GM23338 (cell line): Measurements from ENCODE around the gene POLR2B. TPM values are rescaled to one million over a fixed set of nuclear protein-coding genes. Genes with fewer than 3 reads are reported as not detected.

Experiments used
- ATAC-seq: fragments of 200-7000 bp; cut with Tn5 transposase; 3 replicates; pipeline ENCODE4 v1.9.1; 2020
- DNase-seq: peaks from one replicate; pipeline ENCODE4 v3.0.0-alpha.2; 2015; ENCODE audit warnings: low spot score
- H2AFZ ChIP-seq: fragments of 200-600 bp; sonication (generic); 2 replicates; pipeline ENCODE4 v1.8.0; 2016; ENCODE audit warnings: antibody characterized with exemption, mild to moderate bottlenecking, moderate library complexity
- H3F3A ChIP-seq: fragments of 200-600 bp; sonication (generic); replicated peaks from 2 replicates; pipeline ENCODE4 v1.8.0; 2017; ENCODE audit warnings: antibody characterized with exemption, mixed run types, low read depth
- H3K27ac ChIP-seq: fragments of 200-600 bp; sonication (generic); 2 replicates; pipeline ENCODE4 v1.6.1; 2016; ENCODE audit warnings: low read depth
- H3K27me3 ChIP-seq: fragments of 200-600 bp; sonication (generic); 2 replicates; pipeline ENCODE4 v1.8.0; 2016; ENCODE audit warnings: mild to moderate bottlenecking, mixed run types, moderate library complexity; ENCODE audit not compliant: insufficient read depth
- H3K36me3 ChIP-seq: fragments of 200-600 bp; sonication (generic); 2 replicates; pipeline ENCODE4 v1.8.0; 2016; ENCODE audit warnings: mild to moderate bottlenecking; ENCODE audit not compliant: insufficient read depth
- H3K4me1 ChIP-seq: fragments of 200-600 bp; sonication (generic); 2 replicates; pipeline ENCODE4 v1.8.0; 2016; ENCODE audit warnings: mild to moderate bottlenecking, moderate library complexity; ENCODE audit not compliant: insufficient read depth
- H3K4me2 ChIP-seq: fragments of 200-600 bp; sonication (generic); 2 replicates; pipeline ENCODE4 v1.7.1; 2017; ENCODE audit warnings: mixed run types
- H3K4me3 ChIP-seq: fragments of 200-600 bp; sonication (generic); 2 replicates; pipeline ENCODE4 v1.6.1; 2016; ENCODE audit warnings: mixed run types
- H3K79me2 ChIP-seq: fragments of 200-600 bp; sonication (generic); replicated peaks from 2 replicates; pipeline ENCODE4 v1.8.0; 2017; ENCODE audit warnings: mild to moderate bottlenecking; ENCODE audit not compliant: insufficient read depth
- H3K9me2 ChIP-seq: fragments of 200-600 bp; sonication (generic); 2 replicates; pipeline ENCODE4 v1.8.0; 2017; ENCODE audit not compliant: insufficient read depth
- H4K20me1 ChIP-seq: fragments of 200-600 bp; sonication (generic); replicated peaks from 2 replicates; pipeline ENCODE4 v1.8.0; 2017; ENCODE audit warnings: mild to moderate bottlenecking; ENCODE audit not compliant: insufficient read depth
- H3K27ac Mint-ChIP-seq: 2 replicates; pipeline ENCODE4 v1.8.0; 2020; ENCODE audit warnings: inconsistent platforms, mild to moderate bottlenecking, moderate library complexity, mixed read lengths
- H3K27me3 Mint-ChIP-seq: 3 replicates; pipeline ENCODE4 v1.8.0; 2022; ENCODE audit warnings: low read depth, mild to moderate bottlenecking, moderate library complexity, mixed read lengths, inconsistent platforms; ENCODE audit not compliant: insufficient read depth, poor library complexity
- H3K36me3 Mint-ChIP-seq: 3 replicates; pipeline ENCODE4 v1.8.0; 2021; ENCODE audit warnings: low read depth, mild to moderate bottlenecking, inconsistent platforms, moderate library complexity, mixed read lengths
- H3K4me1 Mint-ChIP-seq: 3 replicates; pipeline ENCODE4 v1.8.0; 2020; ENCODE audit warnings: mild to moderate bottlenecking, inconsistent platforms, mixed read lengths
- H3K4me3 Mint-ChIP-seq: 3 replicates; pipeline ENCODE4 v1.8.0; 2021; ENCODE audit warnings: moderate library complexity, mild to moderate bottlenecking, inconsistent platforms, mixed read lengths
- H3K9me3 Mint-ChIP-seq: 3 replicates; pipeline ENCODE4 v1.8.0; 2020; ENCODE audit warnings: moderate library complexity, mild to moderate bottlenecking, inconsistent platforms, mixed read lengths
- CREB1 ChIP-seq: fragments of 250-450 bp; sonication (Bioruptor Pico); IDR thresholded peaks from 2 replicates; pipeline ENCODE4 v1.5.0; 2020; ENCODE audit warnings: low read depth, mild to moderate bottlenecking, moderate library complexity
- EZH2 ChIP-seq: fragments of 200-600 bp; sonication (generic); IDR thresholded peaks from one replicate; pipeline ENCODE4 v1.8.0; 2017; ENCODE audit warnings: antibody characterized with exemption, mild to moderate bottlenecking, low read depth; ENCODE audit not compliant: unreplicated experiment
- EZH2phosphoT487 ChIP-seq: fragments of 200-600 bp; sonication (generic); IDR thresholded peaks from one replicate; pipeline ENCODE4 v1.8.1; 2018; ENCODE audit warnings: antibody characterized with exemption; ENCODE audit not compliant: unreplicated experiment
- NANOG ChIP-seq: IDR thresholded peaks from 2 replicates; pipeline ENCODE4 v1.6.1; 2016; ENCODE audit warnings: antibody characterized with exemption, borderline replicate concordance
- ZNF114 ChIP-seq: fragments of 250-450 bp; sonication (Bioruptor Pico); IDR thresholded peaks from 2 replicates; pipeline ENCODE4 v1.5.0; 2020; ENCODE audit warnings: mild to moderate bottlenecking, moderate library complexity
- ZNF331 ChIP-seq: fragments of 250-450 bp; sonication (Bioruptor Pico); IDR thresholded peaks from 2 replicates; pipeline ENCODE4 v1.5.0; 2020; ENCODE audit warnings: low read depth, mild to moderate bottlenecking, moderate library complexity
- polyA plus RNA-seq: library from polyadenylated mRNA; unstranded; fragments of >200 nt; fragmentation: Nextera tagmentation; extraction: Ambion mirVana; gene quantifications from 2 replicates; pipeline ENCODE4 v1.2.1, GENCODE V29; 2016
- total RNA-seq: library from RNA; depleted of rRNA; stranded (reverse); fragments of >200 nt; shearing (Covaris generic); gene quantifications from 2 replicates; pipeline ENCODE4 v1.2.3, GENCODE V29; 2014
- TF ChIP-seq, protein P1 (sequence below), 2 experiments: fragments of 200-600 bp in 1 of 2; sonication (generic) in 1 of 2; conservative IDR thresholded peaks; 2 replicates each; pipeline versions ENCODE4 v1.5.1 to v1.6.1; 2016 to 2017; ENCODE audit warnings: antibody characterized with exemption in 2 of 2, low read depth in 2 of 2, mild to moderate bottlenecking in 2 of 2, moderate library complexity in 1 of 2
- TF ChIP-seq, protein P2 (sequence below): IDR thresholded peaks from one replicate; pipeline ENCODE4 v1.6.1; 2018; ENCODE audit warnings: antibody characterized with exemption; ENCODE audit not compliant: unreplicated experiment
- TF ChIP-seq, protein P3 (sequence below): fragments of 250-450 bp; sonication (Bioruptor Pico); IDR thresholded peaks from 2 replicates; pipeline ENCODE4 v1.5.0; 2020; ENCODE audit warnings: mild to moderate bottlenecking, moderate library complexity

The POLR2B gene
- total and polyA plus RNA-seq, 2 experiments from 2014 or later, result 56.5 to 165 TPM

DNA sequence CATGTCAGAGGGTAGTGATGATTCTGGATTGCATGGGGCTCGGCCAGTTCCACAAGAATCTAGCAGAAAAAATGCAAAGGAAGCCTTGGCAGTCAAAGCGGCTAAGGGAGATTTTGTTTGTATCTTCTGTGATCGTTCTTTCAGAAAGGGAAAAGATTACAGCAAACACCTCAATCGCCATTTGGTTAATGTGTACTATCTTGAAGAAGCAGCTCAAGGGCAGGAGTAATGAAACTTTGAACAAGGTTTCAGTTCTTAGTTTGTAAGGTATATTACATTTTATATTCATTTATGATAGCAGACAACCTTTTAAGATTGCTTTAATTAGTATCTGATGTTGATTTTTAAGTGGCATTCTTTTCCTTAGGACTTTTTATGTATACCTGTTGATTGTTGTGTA, 46.8 kb upstream of the POLR2B start (continued):
- TF ChIP-seq, protein P1, sequence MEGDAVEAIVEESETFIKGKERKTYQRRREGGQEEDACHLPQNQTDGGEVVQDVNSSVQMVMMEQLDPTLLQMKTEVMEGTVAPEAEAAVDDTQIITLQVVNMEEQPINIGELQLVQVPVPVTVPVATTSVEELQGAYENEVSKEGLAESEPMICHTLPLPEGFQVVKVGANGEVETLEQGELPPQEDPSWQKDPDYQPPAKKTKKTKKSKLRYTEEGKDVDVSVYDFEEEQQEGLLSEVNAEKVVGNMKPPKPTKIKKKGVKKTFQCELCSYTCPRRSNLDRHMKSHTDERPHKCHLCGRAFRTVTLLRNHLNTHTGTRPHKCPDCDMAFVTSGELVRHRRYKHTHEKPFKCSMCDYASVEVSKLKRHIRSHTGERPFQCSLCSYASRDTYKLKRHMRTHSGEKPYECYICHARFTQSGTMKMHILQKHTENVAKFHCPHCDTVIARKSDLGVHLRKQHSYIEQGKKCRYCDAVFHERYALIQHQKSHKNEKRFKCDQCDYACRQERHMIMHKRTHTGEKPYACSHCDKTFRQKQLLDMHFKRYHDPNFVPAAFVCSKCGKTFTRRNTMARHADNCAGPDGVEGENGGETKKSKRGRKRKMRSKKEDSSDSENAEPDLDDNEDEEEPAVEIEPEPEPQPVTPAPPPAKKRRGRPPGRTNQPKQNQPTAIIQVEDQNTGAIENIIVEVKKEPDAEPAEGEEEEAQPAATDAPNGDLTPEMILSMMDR (conservative IDR thresholded peaks at IDR 0.05; ENCODE audit: low read depth in 2 of 2), result no peak
- TF ChIP-seq CREB1 (CRISPR knock-in tag) (no peak), ZNF331 (CRISPR knock-in tag) (no peak), ZNF114 (CRISPR knock-in tag) (no peak), NANOG (no peak)
- TF ChIP-seq, protein P2, sequence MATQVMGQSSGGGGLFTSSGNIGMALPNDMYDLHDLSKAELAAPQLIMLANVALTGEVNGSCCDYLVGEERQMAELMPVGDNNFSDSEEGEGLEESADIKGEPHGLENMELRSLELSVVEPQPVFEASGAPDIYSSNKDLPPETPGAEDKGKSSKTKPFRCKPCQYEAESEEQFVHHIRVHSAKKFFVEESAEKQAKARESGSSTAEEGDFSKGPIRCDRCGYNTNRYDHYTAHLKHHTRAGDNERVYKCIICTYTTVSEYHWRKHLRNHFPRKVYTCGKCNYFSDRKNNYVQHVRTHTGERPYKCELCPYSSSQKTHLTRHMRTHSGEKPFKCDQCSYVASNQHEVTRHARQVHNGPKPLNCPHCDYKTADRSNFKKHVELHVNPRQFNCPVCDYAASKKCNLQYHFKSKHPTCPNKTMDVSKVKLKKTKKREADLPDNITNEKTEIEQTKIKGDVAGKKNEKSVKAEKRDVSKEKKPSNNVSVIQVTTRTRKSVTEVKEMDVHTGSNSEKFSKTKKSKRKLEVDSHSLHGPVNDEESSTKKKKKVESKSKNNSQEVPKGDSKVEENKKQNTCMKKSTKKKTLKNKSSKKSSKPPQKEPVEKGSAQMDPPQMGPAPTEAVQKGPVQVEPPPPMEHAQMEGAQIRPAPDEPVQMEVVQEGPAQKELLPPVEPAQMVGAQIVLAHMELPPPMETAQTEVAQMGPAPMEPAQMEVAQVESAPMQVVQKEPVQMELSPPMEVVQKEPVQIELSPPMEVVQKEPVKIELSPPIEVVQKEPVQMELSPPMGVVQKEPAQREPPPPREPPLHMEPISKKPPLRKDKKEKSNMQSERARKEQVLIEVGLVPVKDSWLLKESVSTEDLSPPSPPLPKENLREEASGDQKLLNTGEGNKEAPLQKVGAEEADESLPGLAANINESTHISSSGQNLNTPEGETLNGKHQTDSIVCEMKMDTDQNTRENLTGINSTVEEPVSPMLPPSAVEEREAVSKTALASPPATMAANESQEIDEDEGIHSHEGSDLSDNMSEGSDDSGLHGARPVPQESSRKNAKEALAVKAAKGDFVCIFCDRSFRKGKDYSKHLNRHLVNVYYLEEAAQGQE, result no peak

DNA sequence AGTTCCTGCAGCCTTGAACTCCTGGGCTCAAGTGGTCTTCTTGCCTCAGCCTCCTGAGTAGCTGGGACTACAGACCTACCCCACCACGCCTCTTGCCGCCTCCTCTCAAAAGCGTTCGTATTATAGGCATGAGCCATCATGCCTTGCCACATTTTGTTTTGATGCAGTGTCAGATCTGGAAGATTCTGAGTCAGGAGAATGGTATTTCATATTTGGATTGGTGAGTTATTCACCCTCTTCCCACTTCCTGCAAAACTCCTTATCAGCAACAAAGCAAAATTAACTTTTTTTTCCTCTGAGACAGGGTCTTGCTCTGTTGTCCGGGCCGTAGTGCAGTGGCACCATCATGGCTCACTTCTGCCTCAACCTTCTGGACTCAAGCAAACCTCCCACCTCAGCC, 41.4 kb upstream of the POLR2B start:
- H3K27me3 Mint-ChIP-seq, result no peaks in the 10 kb centered on the region
- no peak overlapping the region for H3K4me3 Mint-ChIP-seq

More for the DNA sequence above, 41.4 kb upstream of the POLR2B start:
- no peak for ATAC-seq
- Histone ChIP-seq H3F3A (no peaks in the 10 kb centered on the region), H3K27ac (no peak overlapping the region), H3K4me2 (no peak overlapping the region), H3K27me3 (no peaks in the 10 kb centered on the region), H3K79me2 (peaks cover 10% of the 10 kb centered on the region), H3K4me1 (no peaks in the 10 kb centered on the region), H3K36me3 (no peaks in the 10 kb centered on the region), H3K9me2 (no peaks in the 10 kb centered on the region), H4K20me1 (peaks cover 6% of the 10 kb centered on the region; the same call in 1 of the 2 replicates), H3K4me3 (no peak overlapping the region), H2AFZ (no peak overlapping the region)
- Mint-ChIP-seq H3K4me1 (no peaks in the 10 kb centered on the region), H3K27ac (no peak overlapping the region), H3K36me3 (peaks cover 8% of the 10 kb centered on the region), H3K9me3 (no peaks in the 10 kb centered on the region)
- no peak for DNase-seq
- TF ChIP-seq EZH2phosphoT487, result no peak
- no peak for TF ChIP-seq EZH2
- TF ChIP-seq, protein P3, sequence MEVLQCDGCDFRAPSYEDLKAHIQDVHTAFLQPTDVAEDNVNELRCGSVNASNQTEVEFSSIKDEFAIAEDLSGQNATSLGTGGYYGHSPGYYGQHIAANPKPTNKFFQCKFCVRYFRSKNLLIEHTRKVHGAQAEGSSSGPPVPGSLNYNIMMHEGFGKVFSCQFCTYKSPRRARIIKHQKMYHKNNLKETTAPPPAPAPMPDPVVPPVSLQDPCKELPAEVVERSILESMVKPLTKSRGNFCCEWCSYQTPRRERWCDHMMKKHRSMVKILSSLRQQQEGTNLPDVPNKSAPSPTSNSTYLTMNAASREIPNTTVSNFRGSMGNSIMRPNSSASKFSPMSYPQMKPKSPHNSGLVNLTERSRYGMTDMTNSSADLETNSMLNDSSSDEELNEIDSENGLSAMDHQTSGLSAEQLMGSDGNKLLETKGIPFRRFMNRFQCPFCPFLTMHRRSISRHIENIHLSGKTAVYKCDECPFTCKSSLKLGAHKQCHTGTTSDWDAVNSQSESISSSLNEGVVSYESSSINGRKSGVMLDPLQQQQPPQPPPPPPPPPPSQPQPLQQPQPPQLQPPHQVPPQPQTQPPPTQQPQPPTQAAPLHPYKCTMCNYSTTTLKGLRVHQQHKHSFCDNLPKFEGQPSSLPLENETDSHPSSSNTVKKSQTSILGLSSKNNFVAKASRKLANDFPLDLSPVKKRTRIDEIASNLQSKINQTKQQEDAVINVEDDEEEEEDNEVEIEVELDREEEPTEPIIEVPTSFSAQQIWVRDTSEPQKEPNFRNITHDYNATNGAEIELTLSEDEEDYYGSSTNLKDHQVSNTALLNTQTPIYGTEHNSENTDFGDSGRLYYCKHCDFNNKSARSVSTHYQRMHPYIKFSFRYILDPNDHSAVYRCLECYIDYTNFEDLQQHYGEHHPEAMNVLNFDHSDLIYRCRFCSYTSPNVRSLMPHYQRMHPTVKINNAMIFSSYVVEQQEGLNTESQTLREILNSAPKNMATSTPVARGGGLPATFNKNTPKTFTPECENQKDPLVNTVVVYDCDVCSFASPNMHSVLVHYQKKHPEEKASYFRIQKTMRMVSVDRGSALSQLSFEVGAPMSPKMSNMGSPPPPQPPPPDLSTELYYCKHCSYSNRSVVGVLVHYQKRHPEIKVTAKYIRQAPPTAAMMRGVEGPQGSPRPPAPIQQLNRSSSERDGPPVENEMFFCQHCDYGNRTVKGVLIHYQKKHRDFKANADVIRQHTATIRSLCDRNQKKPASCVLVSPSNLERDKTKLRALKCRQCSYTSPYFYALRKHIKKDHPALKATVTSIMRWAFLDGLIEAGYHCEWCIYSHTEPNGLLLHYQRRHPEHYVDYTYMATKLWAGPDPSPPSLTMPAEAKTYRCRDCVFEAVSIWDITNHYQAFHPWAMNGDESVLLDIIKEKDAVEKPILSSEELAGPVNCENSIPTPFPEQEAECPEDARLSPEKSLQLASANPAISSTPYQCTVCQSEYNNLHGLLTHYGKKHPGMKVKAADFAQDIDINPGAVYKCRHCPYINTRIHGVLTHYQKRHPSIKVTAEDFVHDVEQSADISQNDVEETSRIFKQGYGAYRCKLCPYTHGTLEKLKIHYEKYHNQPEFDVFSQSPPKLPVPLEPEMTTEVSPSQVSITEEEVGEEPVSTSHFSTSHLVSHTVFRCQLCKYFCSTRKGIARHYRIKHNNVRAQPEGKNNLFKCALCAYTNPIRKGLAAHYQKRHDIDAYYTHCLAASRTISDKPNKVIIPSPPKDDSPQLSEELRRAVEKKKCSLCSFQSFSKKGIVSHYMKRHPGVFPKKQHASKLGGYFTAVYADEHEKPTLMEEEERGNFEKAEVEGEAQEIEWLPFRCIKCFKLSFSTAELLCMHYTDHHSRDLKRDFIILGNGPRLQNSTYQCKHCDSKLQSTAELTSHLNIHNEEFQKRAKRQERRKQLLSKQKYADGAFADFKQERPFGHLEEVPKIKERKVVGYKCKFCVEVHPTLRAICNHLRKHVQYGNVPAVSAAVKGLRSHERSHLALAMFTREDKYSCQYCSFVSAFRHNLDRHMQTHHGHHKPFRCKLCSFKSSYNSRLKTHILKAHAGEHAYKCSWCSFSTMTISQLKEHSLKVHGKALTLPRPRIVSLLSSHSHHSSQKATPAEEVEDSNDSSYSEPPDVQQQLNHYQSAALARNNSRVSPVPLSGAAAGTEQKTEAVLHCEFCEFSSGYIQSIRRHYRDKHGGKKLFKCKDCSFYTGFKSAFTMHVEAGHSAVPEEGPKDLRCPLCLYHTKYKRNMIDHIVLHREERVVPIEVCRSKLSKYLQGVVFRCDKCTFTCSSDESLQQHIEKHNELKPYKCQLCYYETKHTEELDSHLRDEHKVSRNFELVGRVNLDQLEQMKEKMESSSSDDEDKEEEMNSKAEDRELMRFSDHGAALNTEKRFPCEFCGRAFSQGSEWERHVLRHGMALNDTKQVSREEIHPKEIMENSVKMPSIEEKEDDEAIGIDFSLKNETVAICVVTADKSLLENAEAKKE (CRISPR knock-in tag), result no peak
